ENCODE results near the gene TSPAN8.
A peak's percentile ranks its signal among the peaks of the same experiment; 100 is the strongest.
"Not testable (repeated sequence)": the region's sequence is repeated elsewhere in the genome, so short reads cannot be mapped to it uniquely, and the experiment has no call there.

Gene TSPAN8

DNA sequence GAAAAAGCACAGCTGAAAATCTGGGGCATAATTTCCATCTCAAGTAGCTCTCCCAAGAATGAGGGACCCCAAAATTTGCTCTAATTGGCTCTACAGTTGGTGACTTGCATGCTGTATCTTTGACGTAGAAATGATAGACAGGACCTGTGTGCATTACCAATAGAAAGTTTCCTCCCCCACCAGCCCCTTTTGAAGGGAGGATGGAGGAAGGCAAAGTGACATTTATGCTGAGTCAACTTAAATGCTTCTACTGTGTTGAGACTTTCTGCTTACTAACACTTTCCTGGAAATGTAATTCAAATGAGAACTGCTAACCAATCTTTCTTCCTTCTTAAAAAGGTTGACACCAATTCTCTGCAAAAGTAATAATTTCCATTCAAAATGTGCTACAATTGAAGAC, 31.9 kb downstream of the TSPAN8 start:
- no peak for DNase-seq

DNA sequence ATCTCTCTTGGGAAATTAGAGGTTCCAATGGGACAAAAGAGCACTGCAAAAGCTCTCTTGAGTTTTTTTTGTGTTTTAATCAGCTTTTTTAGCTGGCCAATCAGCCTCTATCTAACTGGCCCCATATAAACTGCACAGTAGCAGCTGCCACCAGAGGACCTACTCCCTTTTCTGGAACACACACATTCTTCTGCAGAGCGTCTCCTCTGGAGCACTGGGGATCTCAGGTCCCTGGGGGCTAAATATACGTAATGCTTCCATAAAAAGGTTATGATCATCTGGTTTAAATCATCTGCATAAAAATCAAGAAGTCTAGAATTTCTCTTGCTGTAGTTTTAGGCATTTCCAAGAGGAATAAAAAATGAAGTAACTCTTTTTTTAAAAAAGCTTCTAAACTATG, 32.3 kb downstream of the TSPAN8 start:
- DNase-seq = peak; percentile 82

- DNase-seq = no peak
These were observed 32.9 kb downstream of the TSPAN8 start for GRCh38 chr12:71124835-71125460.

- not testable (repeated sequence) for DNase-seq
These were observed 44.7 kb downstream of the TSPAN8 start for GRCh38 chr12:71113148-71113547.

- no peak for DNase-seq
These were observed 48.0 kb downstream of the TSPAN8 start for GRCh38 chr12:71109834-71110233.

- no peak for DNase-seq
These were observed 49.4 kb downstream of the TSPAN8 start for GRCh38 chr12:71108355-71108754.

- DNase-seq = peak; percentile 3
These were observed 49.9 kb downstream of the TSPAN8 start for GRCh38 chr12:71107936-71108335.

DNA sequence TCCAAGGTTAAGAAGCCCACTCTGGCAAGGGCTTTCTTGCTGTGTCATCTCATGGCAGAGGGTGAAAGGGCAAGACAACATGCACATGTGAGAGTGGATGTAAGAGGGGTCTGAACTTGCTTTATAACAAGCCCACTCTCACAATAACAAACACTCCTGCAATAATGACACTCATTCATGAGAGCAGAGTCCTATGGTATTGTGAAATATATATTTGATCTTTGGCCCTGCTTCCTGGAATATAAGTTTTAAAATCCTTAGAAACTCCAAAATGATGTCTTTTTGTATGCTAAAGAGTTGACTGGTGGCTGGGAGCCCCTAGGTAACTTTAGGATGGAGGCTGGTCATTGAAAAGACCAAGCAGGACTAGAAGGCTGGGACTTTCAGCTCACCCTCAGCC, 51.8 kb downstream of the TSPAN8 start:
- no peak for DNase-seq

- DNase-seq = peak; percentile 43
These were observed 65.5 kb downstream of the TSPAN8 start for GRCh38 chr12:71092290-71092689.

DNA sequence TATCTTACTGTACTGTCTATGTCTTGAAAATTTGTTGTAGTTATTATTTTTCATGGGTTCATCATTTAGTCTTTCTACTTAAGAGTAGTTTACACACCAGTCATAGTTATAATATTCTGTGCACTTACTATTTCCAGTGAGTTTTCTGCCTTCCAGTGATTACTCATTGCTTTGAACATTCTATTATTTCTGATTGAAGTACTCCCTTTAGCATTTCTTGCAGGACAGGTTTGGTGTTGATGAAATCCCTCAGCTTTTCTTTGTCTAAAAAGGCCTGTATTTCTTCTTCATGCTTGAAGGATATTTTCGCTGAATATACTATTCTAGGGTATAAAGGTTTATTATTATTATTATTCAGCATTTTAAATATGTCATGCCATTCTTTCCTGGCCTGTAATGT, 66.8 kb downstream of the TSPAN8 start:
- DNase-seq = no peak

- DNase-seq = no peak
These were observed 72.2 kb downstream of the TSPAN8 start for GRCh38 chr12:71085575-71085974.

DNA sequence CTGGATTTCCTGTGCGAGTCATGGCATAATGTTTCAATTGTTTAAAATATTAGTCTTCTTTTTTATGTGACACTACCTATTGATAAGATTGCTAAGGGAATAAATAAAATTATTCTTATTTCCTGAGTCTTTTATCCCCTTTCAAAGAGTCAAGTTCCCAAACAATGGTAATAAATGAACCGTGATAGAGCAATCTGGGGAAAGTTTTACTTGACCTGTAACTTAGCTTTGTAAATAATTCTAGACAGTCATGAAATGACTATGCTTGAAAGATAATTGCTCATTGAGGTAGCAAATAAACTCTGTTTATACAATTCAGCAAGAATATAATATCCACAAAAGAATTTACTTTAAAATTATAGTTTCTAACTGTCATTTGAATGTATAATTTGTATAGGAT, 82.1 kb downstream of the TSPAN8 start:
- DNase-seq = no peak
